Suprapubic skin (tissue), 4 donors: Measurements from ENCODE around the gene OR6C76. TPM values are rescaled to one million over a fixed set of nuclear protein-coding genes. Genes with fewer than 3 reads are reported as not detected.

Experiments
- DNase-seq, 2 donors: peaks; one replicate each; pipeline ENCODE4 v3.0.0-alpha.2; 2019; ENCODE audit warnings: low spot score in 2 of 2
- H3K27ac ChIP-seq: fragments of 200-600 bp; sonication (generic); one replicate; pipeline ENCODE4 v1.5.1; 2019
- H3K27me3 ChIP-seq: fragments of 200-600 bp; sonication (generic); one replicate; pipeline ENCODE4 v1.5.1; 2019
- H3K36me3 ChIP-seq: fragments of 200-600 bp; sonication (generic); one replicate; pipeline ENCODE4 v1.5.1; 2019
- H3K4me1 ChIP-seq: fragments of 200-600 bp; sonication (generic); one replicate; pipeline ENCODE4 v1.5.1; 2019
- H3K4me3 ChIP-seq: fragments of 200-600 bp; sonication (generic); one replicate; pipeline ENCODE4 v1.5.1; 2019; ENCODE audit warnings: mild to moderate bottlenecking
- H3K9me3 ChIP-seq: fragments of 200-600 bp; sonication (generic); one replicate; pipeline ENCODE4 v1.5.1; 2019
- CTCF ChIP-seq, 2 donors: fragments of 200-600 bp in 1 of 2; fragments of 450-650 bp in 1 of 2; sonication (generic) in 1 of 2; IDR thresholded peaks; one replicate each; pipeline ENCODE4 v1.5.1; 2016 to 2019; ENCODE audit warnings: antibody characterized with exemption in 2 of 2, mild to moderate bottlenecking in 1 of 2, moderate library complexity in 1 of 2
- EP300 ChIP-seq: sonication (generic); formaldehyde crosslinking; IDR thresholded peaks from one replicate; pipeline ENCODE4 v1.6.1; 2017; ENCODE audit warnings: antibody characterized with exemption
- POLR2A ChIP-seq, 2 donors: fragments of 450-650 bp; IDR thresholded peaks; one replicate each; pipeline ENCODE4 v1.6.1; 2017; ENCODE audit warnings: antibody characterized with exemption in 2 of 2, mild to moderate bottlenecking in 2 of 2, moderate library complexity in 2 of 2
- POLR2AphosphoS5 ChIP-seq, 3 donors: sonication (generic); formaldehyde crosslinking; IDR thresholded peaks; one replicate each; pipeline ENCODE4 v1.6.1; 2017; ENCODE audit warnings: antibody characterized with exemption in 3 of 3
- WGBS: methylation state at CpG from one replicate; pipeline ENCODE4 v1.1.5; 2018; 5-methylcytosine and 5-hydroxymethylcytosine counted together
- total RNA-seq, 4 donors: library from RNA; depleted of rRNA; stranded (reverse); fragments of >200 nt; gene quantifications; one replicate each; pipeline ENCODE4 v1.1.0, GENCODE V29; 2016

OR6C76 gene
- not detected for total RNA-seq

GRCh38 chr12:55425954-55426353, at the start of gene OR6C76:
Gene OR6C76, plus strand, starts transcription at chr12:55426254. Its CDS starts 0 bp downstream, at chr12:55426254.
- Histone ChIP-seq H3K27me3 (no peaks in the 10 kb centered on the region), H3K4me1 (no peaks in the 10 kb centered on the region), H3K27ac (no peak within 1 kb of the TSS), H3K4me3 (no peak within 1 kb of the TSS), H3K9me3 (no peaks in the 10 kb centered on the region), H3K36me3 (no peaks in the 10 kb centered on the region)
- DNase-seq = no peak
- 81% methylated on average over 4 of the region's 4 CpGs for WGBS
- no peak for TF ChIP-seq EP300
- TF ChIP-seq POLR2A (IDR thresholded peaks at IDR 0.05) = no peak
- no peak for TF ChIP-seq CTCF (IDR thresholded peaks at IDR 0.05)
- no peak for TF ChIP-seq POLR2AphosphoS5 (IDR thresholded peaks at IDR 0.05)

GRCh38 chr12:55385891-55386290, 40.2 kb upstream of the OR6C76 start:
- no peak for TF ChIP-seq CTCF (IDR thresholded peaks at IDR 0.05)
- no peak for TF ChIP-seq POLR2A (IDR thresholded peaks at IDR 0.05)
- TF ChIP-seq POLR2AphosphoS5 (IDR thresholded peaks at IDR 0.05) = no peak
- no peak for TF ChIP-seq EP300
- Histone ChIP-seq H3K4me3 (no peak overlapping the region), H3K36me3 (no peaks in the 10 kb centered on the region), H3K27me3 (no peaks in the 10 kb centered on the region), H3K27ac (no peak overlapping the region), H3K4me1 (no peaks in the 10 kb centered on the region), H3K9me3 (no peaks in the 10 kb centered on the region)
- no peak for DNase-seq

- no peak overlapping the region for H3K4me3 ChIP-seq
- DNase-seq = no peak
Observed at GRCh38 chr12:55392032-55392795, 33.8 kb upstream of the OR6C76 start.

GRCh38 chr12:55396326-55396725, 29.7 kb upstream of the OR6C76 start:
- Histone ChIP-seq H3K4me3 (no peak overlapping the region), H3K9me3 (no peaks in the 10 kb centered on the region), H3K27ac (no peak overlapping the region), H3K27me3 (peaks cover 4% of the 10 kb centered on the region), H3K4me1 (no peaks in the 10 kb centered on the region), H3K36me3 (no peaks in the 10 kb centered on the region)
- TF ChIP-seq CTCF (IDR thresholded peaks at IDR 0.05) = no peak
- TF ChIP-seq EP300 = no peak
- no peak for TF ChIP-seq POLR2A (IDR thresholded peaks at IDR 0.05)
- TF ChIP-seq POLR2AphosphoS5 (IDR thresholded peaks at IDR 0.05) = no peak
- 70% methylated on average over 1 of the region's 1 CpG for WGBS
- no peak for DNase-seq

More at GRCh38 chr12:55392032-55392795, 33.8 kb upstream of the OR6C76 start:
- WGBS = 86% methylated on average over 12 of the region's 23 CpGs
- no peaks in the 10 kb centered on the region for H3K4me1 ChIP-seq
- no peaks in the 10 kb centered on the region for H3K36me3 ChIP-seq
- peaks cover 4% of the 10 kb centered on the region for H3K27me3 ChIP-seq
- H3K27ac ChIP-seq = no peak overlapping the region
- TF ChIP-seq POLR2A (IDR thresholded peaks at IDR 0.05) (no peak), EP300 (no peak), POLR2AphosphoS5 (IDR thresholded peaks at IDR 0.05) (no peak), CTCF (IDR thresholded peaks at IDR 0.05) (no peak)
- no peaks in the 10 kb centered on the region for H3K9me3 ChIP-seq

GRCh38 chr12:55400229-55400628, 25.8 kb upstream of the OR6C76 start, which contains the start of gene OR6C65:
Gene OR6C65, plus strand, starts transcription at chr12:55400529. Its CDS starts 0 bp downstream, at chr12:55400529.
- H3K27ac ChIP-seq = no peak within 1 kb of the TSS
- no peak for DNase-seq
- H3K9me3 ChIP-seq = no peaks in the 10 kb centered on the region
- WGBS = 89% methylated on average over 1 of the region's 1 CpG
- H3K27me3 ChIP-seq = no peaks in the 10 kb centered on the region
- H3K4me3 ChIP-seq = no peak within 1 kb of the TSS
- no peaks in the 10 kb centered on the region for H3K36me3 ChIP-seq
- no peaks in the 10 kb centered on the region for H3K4me1 ChIP-seq
- no peak for TF ChIP-seq EP300
- TF ChIP-seq POLR2AphosphoS5 (IDR thresholded peaks at IDR 0.05) = no peak
- no peak for TF ChIP-seq CTCF (IDR thresholded peaks at IDR 0.05)
- no peak for TF ChIP-seq POLR2A (IDR thresholded peaks at IDR 0.05)
